HFF-Myc (cell line): ENCODE data around the gene COL8A1.

Experiments used
- DNase-seq: peaks from one replicate; pipeline ENCODE4 v3.0.0-alpha.2; 2011; ENCODE audit warnings: low read depth; ENCODE audit errors: extremely low read depth
- H3K4me3 ChIP-seq: replicated peaks from 2 replicates; pipeline ENCODE4 v1.5.1; 2011; ENCODE audit warnings: low read depth, mild to moderate bottlenecking, control low read depth, low read length
- TF ChIP-seq, protein P1 (sequence below): IDR thresholded peaks from 2 replicates; pipeline ENCODE4 v1.5.1; 2012; ENCODE audit warnings: mild to moderate bottlenecking, low read depth, low read length, control low read depth; ENCODE audit errors: missing control alignments

COL8A1 gene

GRCh38 chr3:99808163-99808794 is 169.9 kb downstream of the COL8A1 start:
- peak; percentile 72 for DNase-seq
- TF ChIP-seq, protein P1, sequence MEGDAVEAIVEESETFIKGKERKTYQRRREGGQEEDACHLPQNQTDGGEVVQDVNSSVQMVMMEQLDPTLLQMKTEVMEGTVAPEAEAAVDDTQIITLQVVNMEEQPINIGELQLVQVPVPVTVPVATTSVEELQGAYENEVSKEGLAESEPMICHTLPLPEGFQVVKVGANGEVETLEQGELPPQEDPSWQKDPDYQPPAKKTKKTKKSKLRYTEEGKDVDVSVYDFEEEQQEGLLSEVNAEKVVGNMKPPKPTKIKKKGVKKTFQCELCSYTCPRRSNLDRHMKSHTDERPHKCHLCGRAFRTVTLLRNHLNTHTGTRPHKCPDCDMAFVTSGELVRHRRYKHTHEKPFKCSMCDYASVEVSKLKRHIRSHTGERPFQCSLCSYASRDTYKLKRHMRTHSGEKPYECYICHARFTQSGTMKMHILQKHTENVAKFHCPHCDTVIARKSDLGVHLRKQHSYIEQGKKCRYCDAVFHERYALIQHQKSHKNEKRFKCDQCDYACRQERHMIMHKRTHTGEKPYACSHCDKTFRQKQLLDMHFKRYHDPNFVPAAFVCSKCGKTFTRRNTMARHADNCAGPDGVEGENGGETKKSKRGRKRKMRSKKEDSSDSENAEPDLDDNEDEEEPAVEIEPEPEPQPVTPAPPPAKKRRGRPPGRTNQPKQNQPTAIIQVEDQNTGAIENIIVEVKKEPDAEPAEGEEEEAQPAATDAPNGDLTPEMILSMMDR = peak; percentile 89
- no peak overlapping the region for H3K4me3 ChIP-seq

DNA sequence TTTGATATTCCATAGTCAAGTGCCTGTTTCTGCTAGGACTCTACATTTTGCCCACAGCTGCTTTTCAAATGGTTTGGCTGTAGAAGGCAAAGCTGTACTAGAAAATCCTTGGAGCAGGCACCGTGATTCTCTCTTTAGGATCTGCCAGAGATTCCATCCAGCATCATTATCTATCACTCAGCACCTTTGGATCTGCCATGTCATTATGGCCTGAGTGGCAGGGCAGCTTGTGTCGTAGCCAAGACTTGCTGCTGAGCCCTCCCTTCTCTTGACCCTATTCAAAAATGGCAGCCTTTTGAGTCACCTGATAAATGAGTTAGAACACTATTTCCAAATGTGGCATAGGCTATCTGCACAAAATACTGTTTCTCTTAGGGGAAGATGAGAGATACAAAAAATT is 171.2 kb downstream of the COL8A1 start:
- no peak overlapping the region for H3K4me3 ChIP-seq
- TF ChIP-seq, protein P1 = no peak
- no peak for DNase-seq

GRCh38 chr3:99810403-99810802 is 172.0 kb downstream of the COL8A1 start:
- DNase-seq = no peak
- H3K4me3 ChIP-seq = no peak overlapping the region
- TF ChIP-seq, protein P1 = no peak

DNA sequence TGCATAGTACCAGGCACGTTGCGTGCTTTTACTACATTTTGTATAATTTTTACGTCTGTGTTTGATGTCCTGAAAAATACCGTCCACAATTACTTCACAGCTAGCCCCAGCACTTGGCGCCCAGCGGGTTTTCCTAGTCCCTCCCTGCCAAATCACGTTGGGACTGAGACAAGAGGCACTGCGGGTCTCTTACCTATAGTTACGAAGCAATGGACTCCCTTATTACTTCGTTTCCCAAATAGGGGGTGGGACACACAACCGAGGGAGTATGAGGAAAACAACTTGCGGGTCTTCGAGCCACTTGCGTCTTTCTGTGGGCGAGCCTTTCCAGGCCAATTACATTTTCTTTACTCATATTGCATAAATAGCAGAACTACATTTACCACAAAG is 178.6 kb downstream of the COL8A1 start:
- no peak for DNase-seq
- peak overlapping the region; percentile 59 for H3K4me3 ChIP-seq
- TF ChIP-seq, protein P1 = no peak

DNA sequence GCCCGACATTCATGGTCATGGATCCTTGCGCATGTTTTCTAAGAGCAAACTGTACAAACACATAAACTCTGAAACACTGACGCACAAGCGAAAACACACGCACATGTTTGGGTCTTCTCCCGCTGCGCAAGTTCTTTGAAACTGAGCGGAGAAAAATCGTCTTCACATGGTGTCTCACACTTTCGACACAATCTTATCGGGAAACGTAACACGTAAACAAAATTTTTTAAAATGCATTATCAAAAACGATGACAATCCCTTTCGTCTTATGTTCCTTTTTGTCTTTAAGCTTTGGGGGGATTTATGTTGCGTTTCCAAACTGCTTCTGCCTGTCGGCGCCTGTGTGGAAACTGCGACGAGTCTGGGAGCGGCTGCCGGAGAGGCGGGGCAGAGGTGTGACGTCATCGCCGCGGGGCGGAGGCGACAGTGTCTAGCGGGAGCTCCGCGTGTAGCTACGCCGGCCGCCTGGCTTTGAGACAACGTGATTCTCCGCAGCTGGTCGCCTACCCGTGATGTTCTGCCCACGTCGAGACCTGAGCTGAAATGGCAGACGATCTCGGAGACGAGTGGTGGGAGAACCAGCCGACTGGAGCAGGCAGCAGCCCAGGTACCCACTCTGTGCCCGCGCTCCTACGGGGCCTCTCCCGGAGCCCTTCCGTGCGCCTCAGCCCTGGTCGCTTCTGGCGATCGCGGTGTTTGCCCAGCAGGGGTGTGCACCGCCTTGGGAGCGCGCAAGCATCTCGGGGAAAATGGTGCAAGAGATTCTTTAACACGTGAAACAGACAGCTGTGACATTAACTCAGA is 179.2 kb downstream of the COL8A1 start, which contains the start of gene CMSS1:
CMSS1 (plus strand) TSS at position 426 of the 804 bp plus-strand sequence.
- TF ChIP-seq, protein P1 = no peak

GRCh38 chr3:99818818-99819217 is 180.4 kb downstream of the COL8A1 start:
- H3K4me3 ChIP-seq = peak overlapping the region; percentile 59

More for the DNA sequence above, 179.2 kb downstream of the COL8A1 start, which contains the start of gene CMSS1:
- peak within 1 kb of the TSS; percentile 59 for H3K4me3 ChIP-seq
- DNase-seq = peak; percentile 74

More at GRCh38 chr3:99818818-99819217, 180.4 kb downstream of the COL8A1 start:
- DNase-seq = no peak
- TF ChIP-seq, protein P1 = no peak
